HEK293T (cell line): ENCODE results near the gene ITGAD.

Experiments
- ARNT ChIP-seq: fragments of 450-650 bp; IDR thresholded peaks from 2 replicates; pipeline ENCODE4 v1.6.1; 2017; ENCODE audit warnings: mild to moderate bottlenecking
- BHLHE40 ChIP-seq: fragments of 450-650 bp; IDR thresholded peaks from 2 replicates; pipeline ENCODE4 v1.6.1; 2016; ENCODE audit warnings: mild to moderate bottlenecking, moderate library complexity, borderline replicate concordance
- CTBP1 ChIP-seq: fragments of 450-650 bp; IDR thresholded peaks from 2 replicates; pipeline ENCODE4 v1.6.1; 2016; ENCODE audit warnings: borderline replicate concordance
- ELF4 ChIP-seq: fragments of 450-650 bp; IDR thresholded peaks from 2 replicates; pipeline ENCODE4 v1.6.1; 2017; ENCODE audit warnings: antibody characterized with exemption
- FOXK2 ChIP-seq: fragments of 450-650 bp; IDR thresholded peaks from 2 replicates; pipeline ENCODE4 v1.6.1; 2016; ENCODE audit warnings: mild to moderate bottlenecking
- FOXM1 ChIP-seq: fragments of 450-650 bp; IDR thresholded peaks from 2 replicates; pipeline ENCODE4 v1.6.1; 2017; ENCODE audit warnings: mild to moderate bottlenecking, borderline replicate concordance
- HDGF ChIP-seq: fragments of 450-650 bp; IDR thresholded peaks from 2 replicates; pipeline ENCODE4 v1.6.1; 2017; ENCODE audit warnings: antibody characterized with exemption, borderline replicate concordance
- LEF1 ChIP-seq: fragments of 450-650 bp; IDR thresholded peaks from 2 replicates; pipeline ENCODE4 v1.6.1; 2017; ENCODE audit warnings: mild to moderate bottlenecking, borderline replicate concordance
- NFRKB ChIP-seq: fragments of 450-650 bp; IDR thresholded peaks from 2 replicates; pipeline ENCODE4 v1.6.1; 2016; ENCODE audit warnings: mild to moderate bottlenecking, moderate library complexity
- SP1 ChIP-seq: fragments of 450-650 bp; IDR thresholded peaks from 2 replicates; pipeline ENCODE4 v1.6.1; 2017
- SUZ12 ChIP-seq: fragments of 450-650 bp; IDR thresholded peaks from 2 replicates; pipeline ENCODE4 v1.6.1; 2016; ENCODE audit warnings: mild to moderate bottlenecking
- TARDBP ChIP-seq: fragments of 450-650 bp; IDR thresholded peaks from 2 replicates; pipeline ENCODE4 v1.6.1; 2016
- ZNF384 ChIP-seq: fragments of 450-650 bp; IDR thresholded peaks from 2 replicates; pipeline ENCODE4 v1.6.1; 2016
- TF ChIP-seq, protein P1 (sequence below): fragments of 450-650 bp; IDR thresholded peaks from 2 replicates; pipeline ENCODE4 v1.6.1; 2016

DNA sequence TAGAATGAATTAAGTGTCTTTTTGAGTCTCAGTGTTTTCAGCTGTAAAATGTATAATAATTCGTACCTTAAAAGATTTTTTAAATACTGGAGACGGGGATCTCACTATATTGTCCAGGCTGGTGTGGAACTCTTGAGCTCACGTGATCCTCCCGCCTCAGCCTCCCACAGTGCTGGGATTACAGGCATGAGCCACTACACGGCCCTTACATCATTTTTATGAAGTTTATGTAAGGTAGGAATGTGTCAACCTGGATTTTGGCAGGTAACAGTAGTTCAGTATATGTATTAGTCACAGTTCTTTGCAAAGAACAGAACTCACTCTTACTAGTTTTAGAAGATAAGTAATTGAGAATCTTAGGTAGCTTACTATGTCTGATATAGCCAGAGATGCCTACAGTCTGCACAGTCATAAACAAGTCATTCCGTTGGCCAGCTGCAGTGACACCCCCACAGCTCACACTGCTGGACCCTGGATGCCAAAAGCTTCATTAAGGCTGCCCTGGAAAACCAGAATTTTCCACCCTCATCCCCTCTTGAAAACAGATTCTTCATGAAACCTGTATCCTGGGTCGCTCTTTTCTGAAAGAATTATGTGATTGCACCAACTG, 35.6 kb downstream of the ITGAD start:
- TF ChIP-seq FOXK2 (no peak), ELF4 (no peak), SP1 (no peak), TARDBP (no peak), SUZ12 (no peak), LEF1 (no peak), NFRKB (no peak), BHLHE40 (no peak), FOXM1 (no peak), ARNT (no peak), ZNF384 (no peak), HDGF (no peak), CTBP1 (no peak)
- TF ChIP-seq, protein P1, sequence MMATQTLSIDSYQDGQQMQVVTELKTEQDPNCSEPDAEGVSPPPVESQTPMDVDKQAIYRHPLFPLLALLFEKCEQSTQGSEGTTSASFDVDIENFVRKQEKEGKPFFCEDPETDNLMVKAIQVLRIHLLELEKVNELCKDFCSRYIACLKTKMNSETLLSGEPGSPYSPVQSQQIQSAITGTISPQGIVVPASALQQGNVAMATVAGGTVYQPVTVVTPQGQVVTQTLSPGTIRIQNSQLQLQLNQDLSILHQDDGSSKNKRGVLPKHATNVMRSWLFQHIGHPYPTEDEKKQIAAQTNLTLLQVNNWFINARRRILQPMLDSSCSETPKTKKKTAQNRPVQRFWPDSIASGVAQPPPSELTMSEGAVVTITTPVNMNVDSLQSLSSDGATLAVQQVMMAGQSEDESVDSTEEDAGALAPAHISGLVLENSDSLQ, result no peak
